WI38 (cell line): ENCODE results near the gene ZNF598.

Source experiments
- H3K4me3 ChIP-seq: 2 replicates; pipeline ENCODE4 v1.5.1; 2011; ENCODE audit warnings: low read depth, mild to moderate bottlenecking, control low read depth, low read length
- CTCF ChIP-seq: IDR thresholded peaks from 2 replicates; pipeline ENCODE4 v1.5.1; 2012; ENCODE audit warnings: low read depth, mild to moderate bottlenecking, control low read depth, low read length

ZNF598 gene

GRCh38 chr16:1950047-1950446 lies 59.6 kb downstream of the ZNF598 start:
- no peak overlapping the region for H3K4me3 ChIP-seq
- no peak for TF ChIP-seq CTCF

- H3K4me3 ChIP-seq, result no peak overlapping the region
- no peak for TF ChIP-seq CTCF
Measured at GRCh38 chr16:1949507-1949906, 60.1 kb downstream of the ZNF598 start.
